HEK293 (cell line): Measurements from ENCODE around the gene LGALS1.

Experiments
- CTCF ChIP-seq: fragments of 450-650 bp; formaldehyde crosslinking; IDR thresholded peaks from 2 replicates; pipeline ENCODE4 v1.5.1; 2016; ENCODE audit warnings: missing biosample characterization, missing genetic modification characterization
- SP2 ChIP-seq: fragments of 450-650 bp; formaldehyde crosslinking; IDR thresholded peaks from 2 replicates; pipeline ENCODE4 v1.5.1; 2016; ENCODE audit warnings: missing biosample characterization, missing genetic modification characterization
- YY1 ChIP-seq: fragments of 450-650 bp; formaldehyde crosslinking; IDR thresholded peaks from 2 replicates; pipeline ENCODE4 v1.5.1; 2018; ENCODE audit warnings: missing biosample characterization, missing genetic modification characterization
- ZFP41 ChIP-seq: fragments of 450-650 bp; formaldehyde crosslinking; IDR thresholded peaks from 2 replicates; pipeline ENCODE4 v1.5.1; 2016; ENCODE audit warnings: missing biosample characterization, missing genetic modification characterization, borderline replicate concordance
- ZNF2 ChIP-seq: fragments of 450-650 bp; formaldehyde crosslinking; IDR thresholded peaks from 2 replicates; pipeline ENCODE4 v1.5.1; 2016; ENCODE audit warnings: missing biosample characterization, missing genetic modification characterization
- ZNF596 ChIP-seq: fragments of 450-650 bp; IDR thresholded peaks from 2 replicates; pipeline ENCODE4 v1.5.0; 2018; ENCODE audit warnings: missing biosample characterization, mild to moderate bottlenecking, missing genetic modification characterization, moderate library complexity

GRCh38 chr22:37661160-37661924 is 14.1 kb upstream of the LGALS1 start:
- peak; percentile 58; the same call in 1 of the 2 replicates for TF ChIP-seq ZNF2
- peak; percentile 32 for TF ChIP-seq SP2 (tag by site-specific recombination)
- TF ChIP-seq CTCF (tag by site-specific recombination) = peak; percentile 55
- TF ChIP-seq ZNF596 (tag by site-specific recombination) = peak; percentile 54; the same call in 1 of the 2 replicates
- TF ChIP-seq ZFP41 (tag by site-specific recombination) = no peak
- peak; percentile 40; the same call in 1 of the 2 replicates for TF ChIP-seq YY1 (tag by site-specific recombination)
